HG03095 (cell line): ENCODE data around the gene QKI.
"Not testable (repeated sequence)": the region's sequence is repeated elsewhere in the genome, so short reads cannot be mapped to it uniquely, and the experiment has no call there.

Source experiments
- ATAC-seq: cut with Tn5 transposase; IDR thresholded peaks from one replicate; pipeline ENCODE4 v1.9.1; 2021; ENCODE audit warnings: moderate library complexity; ENCODE audit not compliant: unreplicated experiment

The QKI gene

DNA sequence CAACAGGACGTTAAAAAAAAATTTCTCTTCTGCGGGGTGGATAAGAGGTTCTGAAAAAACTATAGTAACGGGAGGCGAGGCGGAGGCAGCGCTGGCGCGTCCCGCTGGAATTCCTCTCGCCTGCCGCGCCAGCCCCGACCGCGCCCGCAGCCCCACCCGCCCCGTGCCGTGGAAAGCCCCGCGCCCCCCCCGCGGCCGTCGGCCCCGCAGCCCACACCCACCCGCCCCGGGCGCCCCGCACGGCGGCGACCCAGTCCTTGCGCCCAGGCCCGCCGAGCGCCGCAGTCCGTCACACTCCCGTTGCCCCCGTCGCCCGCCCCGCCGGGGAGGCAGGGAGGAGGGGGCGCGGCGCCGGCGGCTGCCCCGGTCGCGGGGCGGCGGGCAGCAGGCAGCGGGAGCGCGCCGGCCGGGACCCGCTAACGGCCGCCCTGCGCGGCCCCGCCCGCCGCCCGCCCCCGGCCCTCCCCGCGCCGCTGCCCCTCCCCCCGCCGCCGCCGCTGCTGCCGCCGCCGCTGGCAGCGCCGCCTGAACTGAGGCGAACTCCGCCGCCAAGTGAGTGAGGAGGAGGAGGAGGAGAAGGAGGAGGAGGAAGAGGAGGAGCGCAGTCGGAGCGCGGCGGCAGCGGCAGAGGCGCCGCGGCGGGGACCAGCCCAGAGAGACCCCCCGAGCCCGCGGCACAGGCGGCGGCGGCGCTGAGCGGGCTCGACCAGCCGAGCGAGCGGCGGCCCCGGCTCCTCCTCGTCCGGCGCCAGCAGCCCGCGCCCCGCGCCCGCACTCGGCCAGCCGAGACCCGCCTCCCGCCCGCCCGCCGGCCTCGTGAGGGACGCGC lies at the start of gene QKI:
QKI (plus strand) TSS at position 602 of the 829 bp plus-strand sequence. CDS start 476 bp downstream, outside the sequence.
- peak; percentile 32 for ATAC-seq

DNA sequence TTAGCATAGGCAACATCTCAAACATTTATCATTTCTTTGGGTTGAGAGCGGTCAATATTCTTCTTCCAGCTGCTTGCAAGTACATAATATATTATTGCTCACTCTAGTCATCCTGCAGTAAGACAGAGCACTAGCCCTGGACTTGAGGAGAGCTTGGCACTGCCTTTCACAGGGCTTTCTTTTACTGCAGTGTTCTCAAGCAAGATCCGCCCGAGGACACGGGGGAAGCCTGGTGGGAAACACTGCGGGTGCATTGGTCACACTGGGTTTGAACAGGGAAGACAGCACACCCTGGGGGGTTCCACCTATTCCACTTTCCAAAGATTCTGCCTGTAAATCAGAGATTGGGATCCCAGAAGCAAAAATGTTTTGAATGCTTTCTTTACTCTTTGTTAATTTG lies 48.2 kb upstream of the QKI start:
- no peak for ATAC-seq

DNA sequence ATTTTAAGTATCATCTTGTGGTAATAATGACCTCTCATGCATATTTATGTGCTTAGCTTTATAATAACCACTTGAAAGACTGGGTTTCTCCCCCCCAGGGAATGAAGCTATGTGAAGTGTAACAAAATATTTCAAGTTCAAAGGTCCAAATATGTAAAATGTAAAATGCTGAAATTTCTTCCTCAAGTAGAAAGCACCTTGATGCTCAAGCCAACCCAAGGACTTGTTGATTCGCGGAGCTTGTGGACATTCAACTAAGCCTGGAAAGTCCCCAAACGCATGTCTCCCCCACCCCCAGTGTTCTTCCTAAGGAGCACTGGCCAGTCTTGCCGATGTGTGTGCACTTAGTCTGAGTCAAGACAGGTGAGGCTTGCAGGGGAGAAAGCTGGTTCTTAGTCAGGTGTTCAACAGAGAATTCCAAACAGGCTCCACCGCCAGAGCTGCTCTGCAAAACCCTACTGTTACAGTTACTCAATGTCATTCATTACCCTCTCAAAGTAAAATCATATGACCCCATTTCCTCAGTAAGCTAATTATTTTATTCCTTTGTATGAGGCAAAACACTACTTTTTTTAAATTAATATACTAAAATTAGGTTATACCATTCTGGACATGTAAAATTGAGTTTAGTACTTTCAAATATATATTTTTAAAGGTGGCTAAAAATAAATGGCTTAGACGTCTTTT lies 46.9 kb upstream of the QKI start:
- ATAC-seq = no peak

DNA sequence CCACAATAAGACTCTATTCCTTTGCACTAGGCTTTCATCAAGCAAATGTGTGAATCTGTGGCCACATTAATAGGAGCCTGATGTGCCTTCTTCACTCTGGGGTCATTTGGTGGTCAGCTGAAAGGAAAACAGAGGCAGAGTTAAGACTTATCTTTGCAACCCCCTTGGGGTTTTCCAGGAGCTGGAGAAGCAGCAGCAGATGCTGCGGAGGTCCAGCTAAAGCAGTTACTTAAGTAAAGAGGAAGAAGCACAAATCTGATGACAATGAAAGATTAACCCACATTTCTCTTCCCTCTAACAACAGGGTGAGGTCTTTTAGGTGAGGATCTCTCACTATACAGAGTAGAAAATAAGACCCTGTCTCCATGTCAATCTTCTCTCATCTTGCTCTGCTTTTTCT lies 45.4 kb upstream of the QKI start:
- ATAC-seq = no peak

DNA sequence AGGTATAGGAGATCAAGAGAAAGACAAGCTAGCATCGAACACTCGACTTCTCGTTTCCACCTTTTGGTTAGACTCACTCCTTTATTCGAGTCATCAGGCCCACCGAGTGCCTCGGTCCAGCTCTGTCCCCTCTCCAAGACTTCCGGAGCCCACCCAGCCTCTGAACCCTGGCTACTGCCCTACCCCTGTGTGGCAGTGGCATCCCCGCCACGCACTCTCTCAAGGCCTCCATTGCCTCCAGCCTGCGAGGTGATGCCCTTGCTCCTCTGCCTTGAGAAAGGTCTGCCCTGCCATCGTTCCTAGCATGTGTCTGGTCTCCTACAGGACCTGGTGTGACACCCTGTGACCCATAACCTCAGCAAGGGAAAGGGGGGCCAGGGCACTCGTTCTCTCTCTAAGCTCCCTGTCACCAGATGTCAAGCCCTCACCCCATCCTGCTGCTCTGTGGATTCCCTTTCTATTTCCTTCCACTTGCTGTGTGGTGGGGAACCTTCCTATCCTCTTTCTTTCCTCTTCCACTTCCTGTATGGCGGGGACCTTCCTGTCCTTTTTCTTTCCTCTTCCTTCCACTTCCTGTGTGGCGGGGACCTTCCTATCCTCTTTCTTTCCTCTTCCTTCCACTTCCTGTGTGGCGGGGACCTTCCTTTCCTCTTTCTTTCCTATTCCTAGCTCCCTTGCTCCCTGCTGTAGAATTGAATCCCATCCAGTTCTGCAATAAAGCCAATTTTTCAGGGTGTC lies 44.7 kb upstream of the QKI start:
- ATAC-seq = no peak

DNA sequence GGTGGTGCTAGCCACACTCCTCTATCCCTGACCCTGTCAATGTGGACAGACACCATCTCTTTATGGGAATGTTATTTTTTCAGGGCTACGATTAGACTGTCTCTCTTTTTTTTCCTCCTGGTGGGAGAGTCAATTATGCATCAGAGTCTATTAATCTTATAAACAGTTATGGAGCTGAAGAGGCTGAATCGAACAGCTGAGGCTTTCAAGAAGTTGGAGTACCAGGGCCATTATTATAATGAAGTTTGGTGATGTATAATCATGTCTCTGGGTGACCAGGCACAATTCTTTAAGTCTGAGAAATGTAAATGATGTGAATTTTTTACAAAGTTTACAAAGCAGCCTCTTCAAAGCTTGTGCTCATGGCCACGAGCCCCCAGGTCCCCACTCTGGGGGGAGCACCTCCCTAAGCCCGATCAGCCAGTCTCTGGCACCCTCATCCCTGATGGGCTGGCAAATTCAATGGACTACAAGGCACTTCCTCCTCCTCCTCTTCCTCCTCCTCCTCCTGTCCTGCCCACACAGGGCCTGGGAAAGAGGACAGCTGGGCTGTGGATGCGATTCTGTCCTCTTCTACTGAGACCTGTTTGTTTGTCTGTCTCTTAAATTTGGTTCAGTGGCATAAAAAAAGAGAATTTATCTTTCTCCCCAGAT lies 43.9 kb upstream of the QKI start:
- ATAC-seq = no peak

DNA sequence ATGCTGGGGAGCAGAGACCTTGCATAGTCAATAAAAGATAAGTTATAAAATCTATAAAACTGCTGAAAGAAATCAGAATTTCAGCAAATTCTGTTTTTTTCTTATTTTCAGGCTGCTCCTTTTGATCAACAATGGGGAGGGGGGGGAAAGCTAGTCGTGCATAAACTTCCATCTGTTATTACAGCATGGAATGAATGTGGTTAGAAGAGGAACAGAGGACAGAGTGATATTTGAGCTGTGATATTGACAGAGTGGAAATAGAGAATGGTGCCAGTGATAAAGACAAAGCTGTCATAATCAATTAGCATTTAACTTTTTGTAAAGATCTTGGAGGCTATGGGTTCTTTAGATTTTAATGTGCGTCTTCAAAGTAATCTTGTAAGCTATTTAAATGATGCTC lies 43.4 kb upstream of the QKI start:
- ATAC-seq = no peak

DNA sequence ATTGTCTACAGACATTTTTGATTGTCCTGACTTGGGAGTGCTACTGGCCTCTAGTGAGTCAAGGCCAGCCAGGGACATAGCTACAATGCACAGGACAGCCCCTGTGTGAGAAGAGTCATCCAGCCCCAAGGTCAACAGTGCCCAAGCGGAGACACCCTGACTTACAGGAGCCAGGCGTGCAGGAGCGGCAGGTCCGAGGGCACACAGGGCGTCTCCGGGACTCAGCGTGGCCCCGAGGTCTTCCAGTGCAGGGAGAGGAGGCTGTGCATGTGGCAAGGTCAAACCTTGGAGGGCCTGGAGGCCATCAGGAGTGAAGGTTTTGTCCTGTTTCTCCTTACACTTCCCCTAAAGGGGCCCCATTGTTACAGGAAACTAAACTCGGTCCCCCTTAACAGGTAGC lies 41.3 kb upstream of the QKI start:
- ATAC-seq = no peak

DNA sequence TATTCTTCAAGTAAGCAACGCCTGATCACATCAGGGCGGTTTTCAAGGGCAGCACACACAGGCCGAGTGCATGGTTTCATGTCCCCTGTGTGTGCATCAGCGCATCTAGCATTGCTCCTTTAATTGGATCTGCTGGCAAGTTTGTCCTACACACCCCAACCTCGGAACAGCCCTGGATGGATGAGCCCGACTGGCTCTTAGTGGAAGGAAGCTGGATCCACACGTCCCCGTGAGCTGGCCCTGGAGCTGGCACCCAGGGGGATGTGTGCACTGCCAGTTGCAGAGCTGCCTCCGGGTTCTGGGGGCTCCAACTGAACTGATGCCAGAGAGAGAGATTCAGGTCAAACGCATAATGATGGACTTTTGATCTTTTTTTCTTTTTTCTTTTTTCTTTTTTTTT lies 39.2 kb upstream of the QKI start:
- no peak for ATAC-seq

DNA sequence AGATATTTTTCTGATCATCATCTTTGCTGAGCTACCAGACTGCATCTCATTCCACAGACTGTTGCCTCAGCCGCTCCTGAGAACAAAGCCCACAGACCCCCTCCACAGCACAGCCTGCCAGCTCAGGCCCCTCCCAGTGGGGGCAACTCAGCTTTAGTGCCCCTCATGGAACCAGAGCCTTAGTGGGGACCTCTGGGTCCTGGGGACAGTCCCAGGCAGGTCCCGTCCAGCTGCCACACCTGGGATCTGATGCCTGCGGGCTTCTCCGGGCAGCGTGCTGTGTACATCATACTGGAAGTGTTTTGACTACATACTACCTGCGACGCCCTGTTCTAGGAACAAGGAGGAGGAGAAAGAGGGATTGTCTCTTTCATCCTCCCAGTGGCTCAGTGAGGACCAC lies 38.3 kb upstream of the QKI start:
- ATAC-seq = no peak

DNA sequence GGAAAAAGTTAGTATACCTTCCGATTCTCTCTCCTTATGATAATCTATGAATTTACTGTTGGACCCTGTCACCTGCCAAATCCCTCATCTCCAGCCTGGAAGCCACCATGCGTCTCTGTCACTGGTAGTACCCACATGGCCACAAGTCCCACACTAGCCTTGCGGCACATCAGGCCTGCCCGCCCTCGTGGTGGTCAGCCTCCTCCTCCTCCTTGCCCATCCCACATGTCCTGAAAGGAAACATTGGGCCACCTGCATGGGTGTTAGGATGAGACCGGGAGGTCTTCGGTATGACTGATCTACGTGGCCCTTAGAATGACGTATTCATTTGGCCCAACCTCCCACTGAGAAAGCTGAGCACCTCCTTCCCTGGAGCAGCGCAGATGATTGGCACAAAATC lies 37.0 kb upstream of the QKI start:
- ATAC-seq = no peak

DNA sequence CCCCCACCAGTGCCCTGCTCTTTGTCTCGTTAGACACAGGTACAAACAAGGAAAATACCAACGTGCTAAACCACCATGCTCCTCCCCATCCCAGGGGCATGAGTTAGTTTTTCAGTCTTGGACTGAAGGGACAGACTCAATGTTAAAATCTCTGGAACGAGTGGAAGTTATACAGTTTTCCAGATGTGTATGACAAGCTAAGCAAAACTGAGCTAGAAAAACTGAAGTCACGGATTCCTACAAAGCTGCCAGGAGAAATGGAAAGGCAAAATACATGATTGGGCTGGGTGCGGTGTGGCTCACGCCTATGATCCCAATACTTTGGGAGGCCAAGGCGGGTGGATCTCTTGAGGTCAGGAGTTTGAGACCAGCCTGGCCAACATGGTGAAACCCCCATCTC lies 34.3 kb upstream of the QKI start:
- ATAC-seq = no peak

DNA sequence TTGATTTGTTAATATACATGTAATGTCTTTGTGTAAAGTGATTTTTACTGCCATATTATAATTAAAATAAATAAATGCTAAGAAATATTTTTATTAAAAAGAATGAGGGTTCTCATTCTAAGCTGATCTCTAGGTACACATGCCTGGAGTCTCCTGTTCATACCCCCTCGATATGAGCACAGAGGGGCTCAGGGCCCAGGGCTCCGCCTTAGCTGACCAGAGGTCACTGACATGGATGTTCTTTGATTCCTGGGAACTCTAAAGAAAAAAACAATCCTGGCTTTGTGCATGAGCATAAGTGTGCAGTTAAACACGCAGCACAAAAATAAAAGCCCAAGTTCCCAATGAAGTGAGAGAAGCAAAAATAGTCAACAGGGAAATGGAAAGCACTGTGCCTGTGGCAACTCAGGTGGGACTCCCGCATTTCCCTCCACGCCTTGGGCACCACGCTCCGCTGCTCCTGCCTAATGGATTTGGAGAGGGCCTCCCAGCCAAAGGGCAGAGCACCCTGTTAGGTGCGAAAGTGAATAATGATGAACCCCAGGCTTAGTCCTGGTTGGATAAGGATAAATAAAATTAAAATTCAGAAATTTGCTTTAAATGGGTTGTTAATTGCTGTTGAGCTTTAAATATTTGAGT lies 33.3 kb upstream of the QKI start:
- no peak for ATAC-seq

DNA sequence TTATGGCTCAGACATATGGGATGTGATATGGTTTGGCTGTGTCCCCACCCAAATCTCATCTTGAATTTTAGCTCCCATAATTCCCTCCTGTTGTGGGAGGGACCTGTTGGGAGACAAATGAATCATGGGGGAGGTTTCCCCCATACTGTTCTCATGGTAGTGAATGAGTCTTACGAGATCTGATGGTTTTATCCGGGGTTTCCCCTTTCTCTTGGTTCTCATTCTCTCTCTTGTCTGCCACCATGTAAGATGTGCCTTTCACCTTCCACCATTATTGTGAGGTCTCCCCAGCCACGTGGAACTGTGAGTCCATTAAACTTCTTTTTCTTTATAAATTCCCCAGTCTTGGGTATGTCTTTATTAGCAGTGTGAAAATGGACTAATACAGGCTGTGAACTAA lies 31.1 kb upstream of the QKI start:
- ATAC-seq = not testable (repeated sequence)

DNA sequence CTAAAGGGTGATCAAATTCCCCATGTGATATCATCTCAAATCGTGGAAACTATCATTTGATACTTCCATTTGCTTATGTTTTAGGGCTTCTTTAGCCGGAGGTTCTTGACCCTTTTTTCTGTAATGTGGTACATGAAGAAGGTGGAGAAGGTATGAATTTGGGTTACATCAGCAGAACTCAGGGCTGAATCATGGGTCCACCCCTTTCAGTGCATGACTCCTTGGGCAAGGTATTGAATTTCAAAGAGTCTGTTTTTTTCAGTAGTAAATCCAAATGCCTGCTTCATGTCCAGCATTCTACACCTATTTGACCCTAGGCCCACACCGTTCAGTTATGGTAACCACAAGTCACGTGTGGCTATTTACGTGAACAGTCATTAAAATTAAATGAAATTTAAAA lies 30.6 kb upstream of the QKI start:
- no peak for ATAC-seq

DNA sequence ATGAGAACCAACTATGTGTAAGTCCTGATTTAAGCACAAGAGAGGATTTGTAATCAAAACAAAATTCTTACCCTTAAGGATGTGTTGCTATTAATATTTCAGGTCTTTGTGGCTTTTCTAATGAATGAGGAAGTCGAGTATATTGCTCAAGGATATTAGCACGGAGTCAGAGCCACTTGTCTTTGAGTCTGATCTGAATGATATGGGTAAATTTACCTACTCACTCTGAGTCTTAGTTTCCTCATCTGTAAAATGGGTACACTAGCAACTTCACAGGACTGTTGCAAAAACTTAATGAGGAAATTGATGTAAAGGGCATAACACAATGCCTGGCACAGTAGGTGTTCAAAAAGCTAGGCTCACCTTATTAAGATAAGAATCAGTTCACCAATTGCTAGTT lies 30.0 kb upstream of the QKI start:
- ATAC-seq = no peak

DNA sequence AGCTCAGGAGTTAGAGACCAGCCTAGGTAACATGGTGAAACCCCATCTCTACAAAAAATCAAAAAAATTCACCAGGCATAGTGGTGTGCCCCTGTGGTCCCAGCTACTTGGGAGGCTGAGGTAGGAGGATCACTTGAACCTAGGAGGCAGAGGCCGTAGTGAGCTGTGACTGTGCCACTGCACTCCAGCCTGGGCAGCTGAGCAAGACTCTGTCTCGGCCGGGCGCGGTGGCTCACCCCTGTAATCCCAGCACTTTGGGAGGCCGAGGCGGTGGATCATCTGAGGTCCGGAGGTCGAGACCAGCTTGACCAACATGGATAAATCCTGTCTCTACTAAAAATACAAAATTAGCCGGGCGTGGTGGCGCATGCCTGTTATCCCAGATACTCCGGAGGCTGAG lies 29.0 kb upstream of the QKI start:
- not testable (repeated sequence) for ATAC-seq

DNA sequence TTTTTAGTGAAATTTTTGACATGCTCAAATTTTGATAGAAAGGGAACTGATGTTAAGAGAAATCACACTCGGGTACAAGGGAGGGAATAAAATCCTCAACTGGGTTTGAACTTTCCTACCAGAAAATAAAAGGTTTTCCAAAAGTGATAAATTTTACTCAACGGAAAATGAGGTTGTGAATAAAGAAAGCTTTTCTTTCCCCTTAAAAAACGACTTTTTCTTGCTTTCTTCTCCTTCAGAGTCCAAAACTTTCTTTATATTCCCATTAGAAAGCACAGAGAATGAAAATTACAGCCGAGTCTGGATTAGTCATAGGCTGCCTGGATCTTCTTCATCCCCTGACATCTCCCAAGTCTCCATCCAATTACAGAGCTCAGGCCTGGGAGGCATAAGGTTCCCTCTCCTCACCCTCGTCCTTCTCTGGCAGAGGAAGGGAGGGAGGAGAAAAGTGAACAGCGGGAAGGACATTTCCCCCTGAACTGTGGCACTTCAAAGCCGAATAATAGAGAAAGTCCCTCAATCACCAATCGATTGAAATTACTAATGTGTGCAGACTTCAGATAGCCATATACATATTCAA lies 28.1 kb upstream of the QKI start:
- no peak for ATAC-seq

DNA sequence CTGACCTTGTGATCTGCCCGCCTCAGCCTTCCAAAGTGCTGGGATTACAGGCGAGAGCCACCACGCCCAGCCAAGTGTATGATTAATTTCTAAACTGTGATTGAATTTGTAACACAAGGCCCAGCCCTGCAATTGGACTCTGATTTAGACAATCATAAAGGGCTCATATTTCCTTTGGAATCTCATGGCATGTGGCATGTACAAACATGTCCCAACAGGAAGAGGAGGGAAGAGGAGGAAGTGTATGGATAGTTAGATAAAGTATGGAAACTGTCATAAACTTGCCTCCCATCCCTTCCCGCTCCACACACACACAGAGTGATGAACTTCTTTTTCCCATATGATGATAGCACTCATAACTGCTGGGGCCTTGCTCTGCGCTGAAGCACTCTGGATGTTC lies 27.2 kb upstream of the QKI start:
- no peak for ATAC-seq

DNA sequence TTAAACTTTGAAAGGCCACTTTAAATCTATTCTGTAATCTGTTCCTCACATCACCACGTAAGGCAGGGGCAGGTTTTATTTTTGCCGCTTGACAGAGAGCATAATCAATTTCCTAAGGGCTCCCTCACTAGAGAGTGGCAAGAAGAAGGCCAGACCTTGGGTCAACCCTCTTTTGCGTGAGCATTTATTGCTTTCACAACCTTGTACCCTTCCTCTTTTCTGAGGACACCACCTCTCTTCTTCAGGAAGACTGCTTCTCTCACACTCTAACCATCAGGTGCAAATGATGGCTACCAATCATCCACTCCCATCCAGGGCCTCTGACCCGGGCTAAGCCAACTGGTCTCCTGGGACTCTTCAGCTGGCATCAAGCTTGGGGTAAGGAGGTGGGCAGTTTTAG lies 25.2 kb upstream of the QKI start:
- ATAC-seq = no peak

DNA sequence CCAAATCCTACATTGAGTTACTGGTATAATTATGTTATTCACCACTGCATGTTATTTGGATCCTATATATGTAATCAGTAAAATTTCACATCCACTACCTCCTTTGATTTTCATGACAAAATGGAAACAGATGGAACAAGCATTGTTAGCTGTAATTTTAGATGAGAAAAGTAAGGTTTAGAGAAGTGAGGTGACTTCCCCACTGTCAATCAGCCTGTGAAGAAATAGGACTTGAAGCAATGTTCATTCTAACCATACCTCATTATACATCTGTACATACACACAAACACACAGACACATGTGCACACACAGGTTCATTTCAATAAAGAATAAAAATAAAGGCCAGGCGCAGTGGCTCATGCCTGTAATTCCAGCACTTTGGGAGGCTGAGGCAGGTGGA lies 23.7 kb upstream of the QKI start:
- no peak for ATAC-seq
